GM19193 (cell line): ENCODE data around the gene PEX14.

ENCODE experiments used
- POLR2A ChIP-seq: IDR thresholded peaks from 4 replicates; pipeline ENCODE4 v1.6.1; 2011; ENCODE audit not compliant: insufficient read depth, insufficient read length; ENCODE audit errors: extremely low read depth

PEX14 gene

DNA sequence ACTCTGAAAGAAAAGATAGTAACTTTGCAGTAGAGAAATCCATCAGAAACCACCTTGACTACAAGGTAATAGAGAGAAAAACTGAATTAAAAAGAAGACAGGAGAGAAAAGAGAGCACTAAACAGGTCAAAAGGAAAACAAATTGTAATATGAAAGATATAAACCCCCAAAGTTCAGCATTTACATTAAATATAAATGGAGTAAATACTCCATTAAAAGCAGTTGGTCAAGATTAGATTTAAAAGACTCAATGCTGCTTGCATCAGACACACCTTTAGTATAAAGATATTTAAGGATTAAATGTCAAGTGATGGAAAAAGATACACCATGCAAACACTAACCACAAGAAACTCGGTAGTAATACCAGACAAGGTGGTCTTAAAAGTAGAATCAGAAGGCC, 110.5 kb downstream of the PEX14 start:
- no peak for TF ChIP-seq POLR2A

DNA sequence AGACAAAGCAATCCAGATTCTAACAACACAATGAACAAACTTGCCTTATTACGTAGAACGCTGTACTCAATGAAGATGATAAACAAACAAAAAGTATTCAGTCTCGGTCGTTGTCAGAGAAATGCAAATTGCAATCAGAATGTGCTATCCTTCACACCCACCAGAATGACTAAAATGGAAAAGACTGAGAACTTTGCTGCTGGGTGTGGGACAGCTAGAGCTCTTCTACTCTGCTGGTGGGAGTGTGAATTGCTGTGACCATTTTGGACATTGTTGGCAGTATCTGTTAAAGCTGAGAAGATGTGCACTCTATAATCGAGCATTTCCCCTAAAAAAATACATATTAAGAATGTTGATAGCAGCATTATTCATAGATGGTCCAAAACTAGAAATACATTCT, 111.4 kb downstream of the PEX14 start:
- TF ChIP-seq POLR2A: no peak

DNA sequence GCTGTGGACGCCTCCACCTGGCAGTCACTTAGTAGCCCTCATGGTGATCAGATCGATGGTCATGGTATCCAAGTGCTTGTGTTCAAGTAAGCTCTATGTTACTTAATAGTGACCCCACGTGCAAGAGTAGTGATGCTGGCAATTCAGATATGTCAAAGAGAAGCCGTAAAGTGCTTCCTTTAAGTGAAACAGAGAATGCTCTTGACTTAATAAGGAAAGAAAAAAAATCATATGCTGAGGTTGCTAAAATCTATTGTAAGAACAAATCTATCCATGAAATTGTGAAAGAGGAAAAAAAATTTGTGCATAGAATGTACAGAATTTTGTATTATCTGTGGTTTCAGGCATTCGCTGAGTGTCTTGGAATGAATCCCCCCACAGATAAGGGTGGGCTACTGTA, 113.9 kb downstream of the PEX14 start:
- no peak for TF ChIP-seq POLR2A

DNA sequence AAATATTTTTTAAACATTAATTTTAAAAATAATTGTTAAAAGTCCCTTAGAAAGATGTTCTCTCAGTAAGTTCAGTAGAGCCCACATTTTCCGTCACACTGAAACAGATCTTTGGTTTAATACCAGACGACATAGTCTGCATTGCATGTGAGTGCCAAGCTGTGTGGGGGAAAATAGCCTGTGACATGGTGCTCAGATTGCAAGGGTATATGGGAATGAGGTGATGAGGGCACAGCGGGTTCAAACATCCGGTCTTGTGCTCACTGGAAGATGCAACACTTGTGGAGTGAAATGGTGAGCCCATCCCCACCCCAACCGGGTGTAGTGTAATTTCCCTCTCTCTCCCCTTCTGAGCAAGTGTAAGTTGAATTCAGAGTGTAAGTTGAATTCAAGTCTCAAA, 114.3 kb downstream of the PEX14 start:
- TF ChIP-seq POLR2A: no peak

DNA sequence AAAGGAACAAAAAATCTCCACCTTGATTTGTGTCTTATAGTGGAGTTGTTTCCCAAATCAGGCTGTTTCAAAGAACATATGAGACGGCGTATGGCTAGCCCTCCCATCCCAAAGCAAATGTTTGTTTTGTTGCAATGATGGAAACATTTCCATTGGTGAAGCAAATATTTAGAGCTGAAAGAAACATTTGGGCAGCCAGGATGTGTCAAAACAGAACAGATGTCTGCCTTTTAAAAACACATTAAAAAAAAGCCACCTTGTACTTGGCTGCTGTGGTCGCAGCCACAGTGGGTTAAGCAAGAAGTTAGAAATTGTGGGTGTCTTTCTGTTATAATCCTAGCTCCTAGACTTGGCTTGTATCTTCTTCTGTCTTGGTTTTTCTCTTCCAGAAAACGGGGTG, 116.3 kb downstream of the PEX14 start:
- TF ChIP-seq POLR2A: no peak

DNA sequence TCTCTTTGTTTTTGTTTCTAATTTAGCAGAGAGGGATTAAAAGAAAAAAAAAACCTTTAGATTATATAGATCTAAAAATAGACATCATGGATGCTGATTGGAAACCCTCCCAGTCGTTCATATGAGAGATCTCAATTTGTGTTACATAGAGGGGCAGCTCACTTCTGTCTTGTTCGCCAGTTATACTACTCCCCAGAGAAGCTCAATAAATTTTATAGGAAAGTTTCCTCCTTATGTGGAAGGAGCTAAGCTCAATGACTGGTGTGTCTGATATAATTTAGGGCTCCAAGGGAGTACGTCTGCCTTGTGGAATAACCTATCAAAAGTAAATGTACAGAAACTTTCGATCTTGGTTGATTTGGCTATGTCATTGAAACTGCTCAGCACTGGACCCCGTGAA, 117.6 kb downstream of the PEX14 start:
- TF ChIP-seq POLR2A: no peak

DNA sequence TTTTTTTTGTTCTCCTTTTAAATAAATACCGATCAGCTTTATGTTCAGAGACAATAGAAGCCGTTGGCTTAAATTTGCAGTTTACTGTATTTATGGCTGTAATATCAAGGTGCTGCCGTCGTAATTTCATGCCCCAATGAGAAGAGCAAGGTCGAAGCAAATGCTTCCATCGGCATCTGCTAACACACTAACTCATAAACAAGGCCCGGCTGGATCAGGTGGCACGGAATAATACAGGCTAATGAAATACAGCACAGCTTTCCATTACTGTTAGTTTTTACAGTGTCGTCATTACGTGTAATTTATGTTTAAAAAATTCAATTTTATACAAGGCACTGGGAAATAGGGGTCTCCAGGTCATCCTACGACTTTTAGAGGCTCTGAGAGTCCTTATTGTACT, 119.0 kb downstream of the PEX14 start:
- TF ChIP-seq POLR2A: no peak

DNA sequence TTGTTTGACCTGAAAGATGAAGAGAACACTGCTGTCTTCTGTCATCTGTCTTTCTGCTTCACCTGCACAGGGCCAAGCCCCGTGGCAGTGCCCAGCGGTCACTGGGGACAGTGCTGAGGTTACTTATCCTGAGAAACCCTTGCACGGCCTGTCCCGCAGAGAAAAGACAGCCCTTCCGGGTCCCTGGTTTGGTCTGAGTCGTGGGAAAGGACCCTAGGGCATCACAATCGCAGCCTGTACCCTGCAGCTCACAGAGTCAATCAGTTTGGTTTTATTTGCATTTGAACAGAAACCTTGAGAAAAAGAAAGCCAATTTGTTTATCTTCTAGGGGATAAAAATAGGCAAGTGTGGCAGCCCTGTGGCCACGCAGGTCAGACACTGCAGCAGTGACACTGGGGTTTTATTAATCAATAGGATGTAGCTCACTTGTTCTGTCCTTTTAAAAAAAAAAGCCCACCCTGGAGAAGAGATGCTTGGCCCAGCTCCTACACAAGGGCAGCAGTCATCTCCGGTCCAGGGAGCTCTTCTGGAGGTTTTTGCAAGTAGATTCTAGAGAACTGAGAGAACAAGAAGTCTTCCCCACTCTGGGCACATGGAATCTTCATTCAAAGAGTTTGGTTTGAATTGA, 120.0 kb downstream of the PEX14 start:
- no peak for TF ChIP-seq POLR2A

DNA sequence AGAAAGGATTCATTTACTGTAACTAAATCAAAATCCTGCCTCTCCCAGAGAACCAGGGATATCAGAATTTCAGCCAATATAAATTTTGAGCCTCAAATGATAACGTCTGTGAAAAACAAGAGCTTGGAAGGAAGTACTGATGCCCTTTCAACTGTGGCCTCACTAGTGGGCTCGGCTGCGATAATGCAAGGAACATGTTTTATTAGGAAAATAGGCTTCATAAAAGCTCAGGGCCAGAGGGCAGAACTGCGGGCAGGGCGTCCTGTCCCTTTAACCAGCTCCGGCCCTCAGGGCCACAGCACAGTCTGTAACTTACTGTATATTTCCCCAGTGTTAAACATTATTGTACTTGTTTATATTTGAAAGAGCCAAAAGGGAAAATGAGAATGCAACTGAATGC, 122.0 kb downstream of the PEX14 start:
- TF ChIP-seq POLR2A: no peak

DNA sequence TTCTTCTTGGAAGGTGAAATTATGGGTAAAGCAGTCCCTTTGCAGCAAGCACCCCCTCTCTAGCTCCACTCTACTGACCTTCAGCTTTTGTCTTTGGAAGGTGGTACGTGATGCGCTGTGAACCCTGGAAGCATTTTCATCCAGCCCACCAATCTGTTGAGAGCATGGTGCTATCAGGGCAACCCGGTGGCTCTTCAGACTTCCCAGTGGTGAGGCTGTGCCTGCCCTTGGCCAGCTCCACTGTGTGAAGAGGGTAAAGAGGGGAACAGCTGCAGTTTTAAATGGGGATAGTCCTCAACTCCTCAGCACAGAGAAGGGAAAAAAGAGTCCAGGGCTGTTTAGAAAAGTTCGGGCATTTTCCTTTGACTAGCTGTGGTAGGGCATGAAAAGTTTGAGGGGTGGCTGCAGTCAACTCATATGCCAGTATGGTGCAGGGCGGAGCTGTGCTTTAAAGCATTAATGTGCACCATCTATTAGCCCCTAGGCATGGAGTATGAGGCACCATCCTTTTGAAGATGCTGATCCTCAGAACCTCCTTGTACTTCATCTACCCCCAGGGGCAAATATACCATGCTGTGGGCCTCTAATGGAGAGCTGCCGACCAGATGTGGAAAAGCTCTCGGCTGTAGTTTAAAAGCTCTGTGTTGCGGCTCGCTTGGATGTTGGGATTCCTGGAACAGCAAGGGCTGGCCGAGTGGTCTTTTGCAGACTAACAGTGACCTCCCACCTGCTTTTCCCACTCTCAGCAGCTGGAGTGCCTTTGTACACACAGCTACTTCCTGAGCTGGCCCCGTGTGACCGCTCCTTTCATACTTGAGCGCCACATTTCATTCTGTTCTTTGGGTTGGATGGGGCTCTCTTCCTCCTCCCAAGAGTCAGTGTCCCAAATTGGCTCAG, 123.0 kb downstream of the PEX14 start:
- TF ChIP-seq POLR2A: no peak

DNA sequence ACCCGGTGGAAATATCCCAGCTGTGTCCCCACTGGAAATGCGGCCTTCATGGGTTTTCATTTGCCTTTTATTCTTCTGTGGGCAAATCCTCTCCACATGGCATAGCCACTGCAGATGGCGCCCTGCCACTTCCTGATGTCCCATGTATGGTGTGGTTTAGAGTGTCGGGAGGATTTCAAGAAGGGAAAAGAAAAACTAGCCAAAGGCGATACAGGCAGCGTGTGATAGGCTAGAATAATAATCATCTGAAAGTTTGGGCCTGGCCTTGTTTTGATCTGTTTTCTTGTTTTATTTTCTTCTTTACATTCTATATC, 123.6 kb downstream of the PEX14 start:
- no peak for TF ChIP-seq POLR2A

DNA sequence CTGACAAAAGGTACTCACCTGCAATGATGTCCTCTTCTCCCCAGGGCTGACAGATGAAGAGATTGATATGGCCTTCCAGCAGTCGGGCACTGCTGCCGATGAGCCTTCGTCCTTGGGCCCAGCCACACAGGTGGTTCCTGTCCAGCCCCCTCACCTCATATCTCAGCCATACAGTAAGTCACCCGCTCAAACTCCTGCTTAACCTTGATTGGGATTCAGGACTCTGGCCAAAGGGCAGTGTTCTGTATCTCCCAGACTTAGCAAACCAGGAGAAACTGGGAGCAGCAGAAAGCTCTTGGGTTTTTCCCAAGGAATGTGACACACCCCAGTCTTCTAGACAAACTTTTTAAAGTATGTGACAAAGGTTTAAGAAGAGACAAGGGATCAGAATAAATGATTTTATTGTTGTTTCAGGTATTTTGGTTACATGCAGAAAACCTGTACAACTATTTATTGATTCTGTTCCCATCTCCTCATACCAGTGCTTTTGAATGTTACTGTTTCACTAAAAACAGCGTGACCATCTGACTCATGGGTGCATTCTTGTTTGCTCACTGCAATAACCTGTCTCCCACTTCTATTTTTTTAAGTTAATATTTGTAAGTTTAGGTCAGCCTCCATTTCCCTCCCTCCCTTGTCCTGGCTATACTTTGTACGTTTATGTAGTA, 124.6 kb downstream of the PEX14 start:
- TF ChIP-seq POLR2A: no peak

DNA sequence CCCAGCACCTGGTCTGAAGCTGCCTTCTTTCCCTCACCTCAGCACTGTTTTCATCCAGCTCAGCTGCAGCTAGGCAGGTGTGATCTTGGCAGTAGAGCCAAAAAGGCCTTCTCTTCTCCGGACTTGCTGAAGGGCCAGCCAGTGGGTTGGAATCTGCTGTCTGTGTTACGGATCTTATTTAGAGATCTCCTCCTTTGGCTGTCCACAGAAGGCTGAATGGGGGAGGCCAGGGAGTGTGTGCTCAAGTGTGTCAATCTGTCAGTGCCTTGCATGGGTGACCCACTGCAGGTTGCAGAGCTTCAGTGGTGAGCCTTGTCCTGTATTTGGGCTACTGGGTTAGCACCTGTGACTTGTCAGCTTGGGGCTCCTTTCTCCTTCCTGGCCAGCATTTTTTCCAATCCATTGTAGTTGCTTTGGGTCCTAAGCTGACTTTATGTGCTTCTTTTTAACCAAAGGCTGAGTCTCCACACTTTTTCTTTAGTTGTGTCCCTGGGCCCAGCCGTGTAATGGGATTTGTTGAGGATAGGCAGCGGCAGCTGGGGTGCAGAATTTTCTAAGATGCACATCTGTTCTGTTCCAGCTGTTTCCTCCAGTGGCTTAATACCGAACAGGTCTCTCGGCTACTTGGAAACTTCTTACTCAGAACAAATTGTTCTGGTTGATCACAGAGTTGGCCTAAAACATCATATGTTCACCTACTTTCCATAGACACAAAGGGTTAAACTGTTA, 126.8 kb downstream of the PEX14 start:
- TF ChIP-seq POLR2A: no peak

DNA sequence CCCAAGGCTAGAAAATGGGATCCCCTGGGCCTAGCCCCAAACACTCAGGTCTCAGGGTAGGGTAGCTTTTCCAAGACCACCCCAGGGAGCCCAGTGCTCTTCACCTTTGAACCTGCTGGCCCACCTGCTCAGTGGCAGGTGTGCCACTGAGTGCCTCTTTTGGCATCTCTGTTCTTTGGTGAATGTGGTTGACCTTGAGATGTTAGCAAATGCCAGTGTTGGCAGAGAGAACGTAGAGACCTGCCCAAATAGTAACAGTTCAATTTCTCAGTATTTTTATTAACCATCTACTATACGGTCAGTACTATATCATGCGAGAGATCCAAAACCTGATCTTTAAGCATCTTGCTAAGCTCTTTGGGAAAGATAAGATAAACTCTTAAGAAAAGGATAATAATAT, 128.2 kb downstream of the PEX14 start:
- TF ChIP-seq POLR2A: no peak

DNA sequence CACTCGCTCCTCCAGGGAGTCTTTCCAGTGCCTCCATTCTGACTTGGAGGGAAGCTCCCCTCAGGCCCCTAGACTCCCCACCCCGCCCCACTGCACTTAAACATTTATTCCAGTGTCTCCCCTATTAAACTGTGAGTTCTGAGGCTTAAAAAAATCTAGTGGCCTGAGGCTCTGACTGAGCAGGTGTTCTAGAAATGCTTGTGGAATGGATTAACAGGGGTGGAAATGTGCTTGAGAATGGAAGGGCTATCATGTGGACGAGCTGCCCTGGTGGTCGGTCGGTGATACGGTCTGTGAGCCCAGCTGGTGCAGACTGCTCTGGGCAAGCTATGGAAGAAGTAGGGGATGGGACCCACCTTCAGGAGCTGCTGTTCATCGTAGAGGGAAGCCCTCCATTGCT, 130.2 kb downstream of the PEX14 start:
- TF ChIP-seq POLR2A: no peak
